Dermis microvascular lymphatic vessel endothelial cell (primary cell): Measurements from ENCODE around the gene GRK7. TPM values are rescaled to one million over a fixed set of nuclear protein-coding genes. Genes with fewer than 3 reads are reported as not detected.

Experiments used
- DNase-seq, 2 donors: peaks; one replicate each; pipeline versions ENCODE4 v3.0.0 to v3.0.0-alpha.2; 2010; ENCODE audit warnings: low read depth in 2 of 2
- total RNA-seq: library from RNA; depleted of rRNA; stranded (reverse); fragments of >200 nt; gene quantifications from 2 replicates; pipeline ENCODE4 v1.2.1, GENCODE V29; 2014

Gene GRK7, protein sequence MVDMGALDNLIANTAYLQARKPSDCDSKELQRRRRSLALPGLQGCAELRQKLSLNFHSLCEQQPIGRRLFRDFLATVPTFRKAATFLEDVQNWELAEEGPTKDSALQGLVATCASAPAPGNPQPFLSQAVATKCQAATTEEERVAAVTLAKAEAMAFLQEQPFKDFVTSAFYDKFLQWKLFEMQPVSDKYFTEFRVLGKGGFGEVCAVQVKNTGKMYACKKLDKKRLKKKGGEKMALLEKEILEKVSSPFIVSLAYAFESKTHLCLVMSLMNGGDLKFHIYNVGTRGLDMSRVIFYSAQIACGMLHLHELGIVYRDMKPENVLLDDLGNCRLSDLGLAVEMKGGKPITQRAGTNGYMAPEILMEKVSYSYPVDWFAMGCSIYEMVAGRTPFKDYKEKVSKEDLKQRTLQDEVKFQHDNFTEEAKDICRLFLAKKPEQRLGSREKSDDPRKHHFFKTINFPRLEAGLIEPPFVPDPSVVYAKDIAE (N-terminal part only)
- total RNA-seq, result not detected in 2 replicates

GRCh38 chr3:141763088-141763750 is at the start of gene GRK7:
TSS of gene GRK7 (plus strand) at chr3:141763408. CDS start at chr3:141778285, 14,877 bp downstream.
- DNase-seq, result no peak

DNA sequence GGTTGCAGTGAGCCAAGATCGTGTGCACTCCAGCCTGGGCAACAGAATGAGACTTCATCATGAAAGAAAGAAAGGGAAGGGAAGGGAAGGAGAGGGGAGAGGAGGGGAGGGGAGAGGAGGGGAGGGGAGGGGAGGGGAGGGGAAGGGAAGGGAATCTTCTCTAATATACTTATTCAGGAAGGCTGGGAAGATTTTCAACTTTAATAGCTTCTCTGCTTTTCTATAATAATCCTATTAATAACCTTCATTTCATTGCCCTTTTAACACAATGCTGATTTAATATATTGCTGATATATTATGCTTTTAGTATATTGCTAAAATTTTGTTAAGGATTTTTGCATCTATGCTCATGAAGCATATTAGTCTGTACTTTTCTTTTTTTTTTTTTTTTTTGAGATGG is 48.5 kb upstream of the GRK7 start:
- DNase-seq, result no peak

DNA sequence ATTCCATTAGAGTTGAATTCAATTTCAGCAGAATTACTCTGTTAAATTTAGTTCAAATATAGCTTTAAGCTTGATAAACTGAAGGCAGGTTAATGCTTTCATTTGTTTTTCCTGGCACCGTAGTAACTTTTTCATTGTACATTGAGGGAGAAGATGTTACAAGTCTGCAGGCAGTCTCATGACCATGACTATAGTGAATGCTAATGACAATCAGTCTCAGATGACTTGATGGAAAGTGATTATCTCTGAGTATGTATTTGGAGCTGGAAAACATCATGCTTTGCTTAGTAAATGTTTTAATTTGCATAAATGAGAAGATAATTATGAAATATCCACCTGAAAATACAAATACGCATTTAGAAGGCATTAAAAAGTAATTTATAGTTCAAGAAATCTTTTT is 41.1 kb upstream of the GRK7 start:
- DNase-seq, result no peak

GRCh38 chr3:141722648-141723047 is 40.6 kb upstream of the GRK7 start:
- DNase-seq, result no peak

- DNase-seq, result no peak
These were observed 40.0 kb upstream of the GRK7 start for GRCh38 chr3:141723255-141723654.

GRCh38 chr3:141724186-141724585 is 39.0 kb upstream of the GRK7 start:
- no peak for DNase-seq

DNA sequence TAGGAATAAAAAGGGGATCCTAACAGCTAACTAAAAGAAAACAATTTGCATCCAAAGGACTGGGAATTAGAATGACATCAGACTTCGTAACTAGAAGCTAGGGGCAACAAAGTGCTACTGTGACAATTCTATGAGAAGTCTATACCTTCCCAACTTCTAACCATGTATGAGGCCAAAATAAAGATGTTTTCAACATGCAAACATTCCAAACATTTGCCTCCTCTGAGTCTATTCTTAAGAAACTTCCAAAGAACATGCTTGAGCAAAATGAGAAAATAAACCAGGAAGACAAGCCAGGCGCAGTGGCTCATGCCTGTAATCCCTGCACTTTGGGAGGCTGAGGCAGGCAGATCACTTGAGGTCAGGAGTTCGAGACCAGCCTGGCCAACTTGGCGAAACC is 38.2 kb upstream of the GRK7 start:
- no peak for DNase-seq

GRCh38 chr3:141726483-141726882 is 36.7 kb upstream of the GRK7 start:
- no peak for DNase-seq

DNA sequence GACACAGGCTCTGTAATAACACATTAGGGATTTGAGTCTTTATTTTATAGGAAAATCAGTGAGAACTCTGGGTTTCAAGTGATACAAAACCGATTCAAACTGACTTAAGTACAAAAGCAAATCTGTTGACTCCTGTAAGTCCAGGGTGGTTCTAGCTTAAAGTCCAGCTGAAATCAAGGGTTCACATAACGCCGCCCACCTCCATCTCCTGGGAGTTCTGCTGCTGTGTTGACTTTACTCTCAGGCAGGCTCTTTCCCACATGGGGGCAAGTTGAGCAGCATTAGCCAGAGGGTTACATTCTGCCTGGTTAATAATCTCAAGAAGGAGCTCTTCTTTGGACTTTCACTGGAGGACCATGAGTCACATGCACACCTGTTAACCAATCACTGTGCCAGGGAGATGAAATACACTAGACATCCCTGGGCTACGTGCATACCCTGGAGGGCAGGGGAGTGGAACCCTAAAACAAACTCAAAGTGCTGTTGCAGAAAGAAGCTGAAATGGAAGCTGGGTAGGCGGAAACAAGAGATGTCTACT is 34.8 kb upstream of the GRK7 start:
- no peak for DNase-seq

DNA sequence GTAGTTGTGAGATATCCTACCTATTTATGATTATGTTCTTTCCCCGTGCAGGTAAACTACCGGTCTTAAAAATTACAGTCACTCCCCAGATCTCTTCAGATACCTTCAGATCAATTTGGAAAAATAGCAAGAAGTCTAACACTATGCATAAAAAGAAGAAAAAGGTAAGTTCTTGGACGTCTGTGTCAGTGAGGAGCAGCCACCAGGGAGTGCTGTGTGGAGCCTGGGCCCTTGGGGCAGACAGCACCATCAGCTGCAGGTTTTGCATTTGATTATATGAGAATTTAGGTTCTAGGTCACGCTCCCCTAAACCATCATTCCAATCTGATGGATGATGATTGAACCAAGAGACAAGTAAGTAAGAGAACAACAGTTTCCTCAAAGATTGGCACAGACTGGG is 34.0 kb upstream of the GRK7 start:
- no peak for DNase-seq

GRCh38 chr3:141735176-141735575 is 28.0 kb upstream of the GRK7 start:
- no peak for DNase-seq

DNA sequence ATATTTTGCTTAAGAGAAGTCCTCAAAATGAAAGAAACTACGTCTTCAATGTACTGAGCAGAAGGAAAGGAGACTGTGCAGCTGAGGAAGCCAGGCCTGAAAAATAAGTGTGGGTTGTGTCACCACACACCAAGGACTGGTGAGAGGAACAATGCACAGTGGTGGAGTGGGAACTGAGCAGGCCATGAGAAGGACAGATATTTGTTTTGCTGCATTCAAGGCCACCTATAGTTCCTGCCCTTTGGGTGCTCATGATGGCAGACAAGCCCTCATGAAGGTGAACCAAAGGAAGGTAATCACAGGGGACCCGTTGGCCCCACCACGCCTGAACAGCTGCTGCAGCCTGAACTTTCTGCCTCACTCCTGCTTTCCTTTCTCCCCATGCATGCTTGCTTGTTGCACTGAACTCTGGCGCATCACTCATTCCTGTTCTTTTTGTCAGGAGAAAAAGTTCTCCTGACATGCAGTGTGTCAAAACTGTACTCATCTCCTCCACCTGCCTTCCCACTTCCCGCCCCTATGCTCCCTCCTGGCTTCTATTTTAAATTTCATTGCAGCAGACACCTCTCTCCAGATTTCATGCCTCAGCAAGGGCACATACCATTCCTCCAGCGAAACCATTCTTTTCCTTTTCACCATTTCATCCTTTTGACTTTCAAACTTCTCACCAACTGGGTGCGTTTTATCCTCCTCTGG is 27.3 kb upstream of the GRK7 start:
- no peak for DNase-seq

GRCh38 chr3:141737093-141737492 is 26.1 kb upstream of the GRK7 start:
- no peak for DNase-seq

DNA sequence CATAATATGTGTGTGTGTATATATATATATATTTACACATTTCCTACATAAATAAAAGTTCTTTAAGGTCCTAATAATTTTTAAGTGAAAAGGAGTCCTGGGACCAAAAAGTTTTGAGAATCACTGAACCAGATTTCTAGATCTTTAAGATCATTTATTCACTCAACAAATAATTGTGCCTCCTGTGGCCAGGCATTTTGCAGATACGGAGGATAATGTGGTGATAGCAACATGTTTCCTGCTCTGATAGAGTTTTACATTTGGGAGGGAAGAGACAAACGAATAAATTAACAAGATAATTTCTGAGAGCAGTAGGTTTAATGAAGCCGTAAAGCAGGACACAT is 25.6 kb upstream of the GRK7 start:
- no peak for DNase-seq

- DNase-seq, result peak; percentile 85 to 96
These were observed 25.0 kb upstream of the GRK7 start, which contains the start of gene RNF7 for GRCh38 chr3:141738022-141738890. TSS of gene RNF7 (plus strand) at chr3:141738298. CDS start at chr3:141738342, 44 bp downstream.

GRCh38 chr3:141738891-141739363 is 24.3 kb upstream of the GRK7 start:
- peak; percentile 11 to 61 for DNase-seq

DNA sequence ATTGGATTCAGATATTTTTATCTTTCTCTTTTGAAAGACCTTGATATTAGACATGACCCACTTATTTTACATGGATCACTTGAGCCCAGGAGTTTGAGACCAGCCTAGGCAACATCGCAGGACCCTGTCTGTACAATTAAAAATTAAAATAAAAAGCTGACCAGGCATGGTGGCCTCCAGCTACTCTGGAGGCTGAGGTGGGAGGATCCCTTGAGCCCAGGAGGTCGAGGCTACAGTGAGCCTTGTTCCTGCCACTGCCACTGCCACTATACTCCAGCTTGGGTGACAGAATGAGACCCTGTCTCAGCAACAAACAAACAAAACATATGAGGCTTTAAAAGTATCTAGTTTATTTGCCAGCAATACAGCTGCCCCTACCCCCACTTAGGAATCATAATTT is 23.5 kb upstream of the GRK7 start:
- no peak for DNase-seq

DNA sequence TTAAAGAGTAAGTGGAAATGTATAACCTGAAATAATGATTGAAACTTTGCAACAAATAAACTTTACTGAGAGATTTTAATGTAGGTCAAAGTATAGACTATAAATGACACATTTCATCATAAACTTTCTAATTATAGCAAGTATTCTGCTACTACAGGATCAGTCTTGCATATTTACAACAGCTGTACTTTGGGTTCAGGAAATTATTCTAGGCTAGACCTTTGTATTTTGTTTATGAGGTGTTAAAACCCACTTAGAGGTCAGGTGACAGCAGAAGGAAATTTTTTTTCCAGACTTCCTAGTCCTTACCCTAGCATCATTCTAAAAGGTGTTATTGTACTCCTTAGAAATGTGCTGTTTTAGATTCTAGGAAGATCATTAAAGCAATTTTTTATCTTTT is 22.9 kb upstream of the GRK7 start:
- DNase-seq, result peak in 1 of 2 donors; percentile 49

DNA sequence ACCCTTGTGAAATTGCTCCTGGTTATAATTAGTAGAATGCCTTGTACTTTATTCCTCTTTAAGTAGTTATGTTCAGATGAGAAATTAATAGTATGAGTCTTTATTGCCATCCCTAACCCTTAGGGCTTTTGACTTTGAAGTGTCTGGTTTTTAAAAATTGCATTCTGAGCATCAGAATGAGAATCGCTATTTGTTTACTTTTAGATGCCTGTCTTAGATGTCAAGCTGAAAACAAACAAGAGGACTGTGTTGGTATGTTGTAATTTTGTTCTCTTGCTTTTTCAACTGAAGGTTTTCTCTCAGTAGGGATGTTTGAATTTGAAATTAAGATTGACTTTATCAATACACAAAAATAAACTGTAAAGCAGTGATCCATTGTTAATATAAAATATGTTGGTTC is 19.9 kb upstream of the GRK7 start:
- no peak for DNase-seq

- DNase-seq, result no peak
These were observed 16.2 kb upstream of the GRK7 start for GRCh38 chr3:141746962-141747361.

DNA sequence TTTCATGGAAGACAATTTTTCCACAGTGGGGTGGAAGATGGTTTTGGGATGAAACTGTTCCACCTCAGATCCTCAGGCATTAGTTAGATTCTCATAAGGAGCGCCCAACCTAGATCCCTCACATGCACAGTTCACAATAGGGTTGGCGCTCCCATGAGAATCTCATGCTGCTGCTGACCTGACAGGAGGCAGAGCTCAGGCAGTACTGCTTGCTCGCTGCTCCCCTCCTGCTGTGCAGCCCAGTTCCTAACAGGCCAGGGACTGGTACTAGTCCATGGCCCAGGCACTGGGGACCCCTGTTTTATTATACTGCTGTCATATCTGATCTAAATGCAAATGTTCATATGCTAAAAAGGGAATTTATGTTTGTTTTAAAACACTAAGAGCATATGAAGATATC is 9.8 kb upstream of the GRK7 start:
- DNase-seq, result no peak
